ENCODE data around the gene SPATS1.
"Not testable (repeated sequence)": the region's sequence is repeated elsewhere in the genome, so short reads cannot be mapped to it uniquely, and the experiment has no call there.

SPATS1 gene

DNA sequence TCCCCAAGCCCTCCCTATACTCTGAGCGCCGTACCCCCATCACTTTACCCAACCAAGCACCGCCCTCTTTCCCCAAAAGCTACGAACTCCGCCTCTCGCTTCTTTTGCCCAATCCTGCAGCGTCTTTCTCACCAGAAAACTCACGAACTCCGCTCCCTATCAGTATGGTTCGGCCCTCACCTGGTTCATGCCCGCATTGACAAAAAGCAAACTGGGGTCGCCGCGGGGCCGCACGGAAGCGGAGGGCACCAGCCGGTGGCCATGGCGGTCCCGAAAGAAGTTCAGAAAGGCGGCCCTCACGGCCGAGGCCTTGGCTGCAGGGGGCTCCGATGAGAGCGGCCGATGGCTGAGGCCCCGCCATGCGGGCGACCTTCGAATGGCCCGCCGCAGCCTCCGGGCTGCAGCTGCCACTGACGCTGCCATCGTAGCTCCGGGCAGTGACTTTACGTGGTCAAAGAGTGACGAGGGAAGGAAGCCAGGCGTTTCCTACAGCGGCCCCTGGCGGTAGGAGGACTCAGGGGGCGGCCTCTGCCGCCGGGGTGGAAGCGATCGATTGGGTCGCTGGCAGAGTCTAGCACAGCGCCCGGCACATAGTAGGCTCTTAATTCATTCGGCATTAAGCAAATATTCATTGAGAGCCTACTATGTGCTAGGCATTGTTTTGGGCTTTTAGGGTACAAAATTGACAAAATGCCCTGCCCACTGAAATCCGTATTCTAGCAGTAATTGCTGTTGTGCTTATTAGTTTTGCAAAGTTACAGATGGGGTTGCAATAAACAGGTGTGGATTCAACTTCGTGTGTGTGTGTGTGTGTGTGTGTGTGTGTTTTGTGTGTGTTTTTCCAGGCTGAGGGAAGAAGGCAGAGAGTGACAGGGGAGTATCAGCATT, 29.3 kb upstream of the SPATS1 start, which contains the start of gene AARS2:
AARS2 (minus strand) TSS at position 447 of the 888 bp plus-strand sequence; CDS start at position 423, 24 bp downstream.
- H3K36me3 ChIP-seq (ENCODE audit: control insufficient read depth, insufficient read depth, low read length): peaks cover 12% of the 10 kb centered on the region
- H3K4me3 ChIP-seq (replicated peaks; ENCODE audit: low read depth, low read length): peak within 1 kb of the TSS; percentile 94
- TF ChIP-seq, protein P1, sequence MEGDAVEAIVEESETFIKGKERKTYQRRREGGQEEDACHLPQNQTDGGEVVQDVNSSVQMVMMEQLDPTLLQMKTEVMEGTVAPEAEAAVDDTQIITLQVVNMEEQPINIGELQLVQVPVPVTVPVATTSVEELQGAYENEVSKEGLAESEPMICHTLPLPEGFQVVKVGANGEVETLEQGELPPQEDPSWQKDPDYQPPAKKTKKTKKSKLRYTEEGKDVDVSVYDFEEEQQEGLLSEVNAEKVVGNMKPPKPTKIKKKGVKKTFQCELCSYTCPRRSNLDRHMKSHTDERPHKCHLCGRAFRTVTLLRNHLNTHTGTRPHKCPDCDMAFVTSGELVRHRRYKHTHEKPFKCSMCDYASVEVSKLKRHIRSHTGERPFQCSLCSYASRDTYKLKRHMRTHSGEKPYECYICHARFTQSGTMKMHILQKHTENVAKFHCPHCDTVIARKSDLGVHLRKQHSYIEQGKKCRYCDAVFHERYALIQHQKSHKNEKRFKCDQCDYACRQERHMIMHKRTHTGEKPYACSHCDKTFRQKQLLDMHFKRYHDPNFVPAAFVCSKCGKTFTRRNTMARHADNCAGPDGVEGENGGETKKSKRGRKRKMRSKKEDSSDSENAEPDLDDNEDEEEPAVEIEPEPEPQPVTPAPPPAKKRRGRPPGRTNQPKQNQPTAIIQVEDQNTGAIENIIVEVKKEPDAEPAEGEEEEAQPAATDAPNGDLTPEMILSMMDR (IDR thresholded peaks at IDR 0.05; ENCODE audit: insufficient read depth, low read length, poor library complexity, severe bottlenecking): peak; percentile 99
- H3K27me3 ChIP-seq (replicated peaks; ENCODE audit: control insufficient read depth, insufficient read depth, low read length): no peaks in the 10 kb centered on the region
- DNase-seq (ENCODE audit: extremely low read depth, insufficient read length): peak; percentile 89

DNA sequence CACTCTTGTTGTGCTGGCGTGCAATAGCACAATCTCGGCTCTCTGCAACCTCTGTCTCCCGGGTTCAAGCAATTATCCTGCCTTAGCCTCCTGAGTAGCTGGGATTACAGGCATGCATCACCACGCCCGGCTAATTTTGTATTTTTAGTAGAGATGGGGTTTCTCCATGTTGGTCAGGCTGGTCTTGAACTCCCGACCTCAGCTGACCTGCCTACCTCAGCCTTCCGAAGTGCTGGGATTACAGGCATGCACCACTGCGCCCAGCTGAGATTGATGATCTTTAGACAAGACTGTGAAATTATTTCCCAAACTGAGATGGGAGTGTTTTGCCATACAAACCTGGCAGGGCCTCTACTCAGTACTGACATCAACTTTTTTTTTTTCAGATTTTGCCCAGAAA, 27.8 kb upstream of the SPATS1 start:
- DNase-seq (ENCODE audit: extremely low read depth, insufficient read length); H3K36me3 ChIP-seq (ENCODE audit: control insufficient read depth, insufficient read depth, low read length); H3K27me3 ChIP-seq (replicated peaks; ENCODE audit: control insufficient read depth, insufficient read depth, low read length); H3K4me3 ChIP-seq (replicated peaks; ENCODE audit: low read depth, low read length): not testable (repeated sequence)

GRCh38 chr6:44315516-44315915, 26.9 kb upstream of the SPATS1 start:
- peaks cover 2% of the 10 kb centered on the region for H3K36me3 ChIP-seq (ENCODE audit: control insufficient read depth, insufficient read depth, low read length)
- TF ChIP-seq, protein P1 (IDR thresholded peaks at IDR 0.05; ENCODE audit: insufficient read depth, low read length, poor library complexity, severe bottlenecking): no peak
- no peak overlapping the region for H3K4me3 ChIP-seq (replicated peaks; ENCODE audit: low read depth, low read length)
- H3K27me3 ChIP-seq (replicated peaks; ENCODE audit: control insufficient read depth, insufficient read depth, low read length): no peaks in the 10 kb centered on the region; the same call in 1 of the 2 replicates
- DNase-seq (ENCODE audit: extremely low read depth, insufficient read length): no peak

DNA sequence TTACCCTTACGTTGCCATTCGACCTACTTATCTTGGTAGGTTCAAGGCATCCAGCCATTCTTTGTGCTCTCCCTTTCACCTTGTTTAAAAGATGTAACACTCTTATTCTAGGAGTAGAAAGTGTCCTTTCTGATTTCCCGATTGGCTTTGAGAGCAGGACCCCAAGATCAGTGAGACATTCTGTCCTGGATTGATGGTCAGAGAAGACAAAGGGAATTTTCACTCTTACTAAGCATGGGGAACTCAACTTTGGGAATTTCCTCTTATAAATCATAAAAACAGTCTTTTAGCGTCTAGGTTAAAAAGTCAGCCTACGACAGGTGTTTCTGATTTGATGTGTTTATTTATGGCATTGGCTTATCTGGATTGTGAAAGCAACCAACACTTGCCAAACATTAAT, 26.5 kb upstream of the SPATS1 start:
- no peak overlapping the region for H3K4me3 ChIP-seq (replicated peaks; ENCODE audit: low read depth, low read length)
- H3K36me3 ChIP-seq (ENCODE audit: control insufficient read depth, insufficient read depth, low read length): peaks cover 1% of the 10 kb centered on the region
- TF ChIP-seq, protein P1 (IDR thresholded peaks at IDR 0.05; ENCODE audit: insufficient read depth, low read length, poor library complexity, severe bottlenecking): no peak
- no peaks in the 10 kb centered on the region; the same call in 1 of the 2 replicates for H3K27me3 ChIP-seq (replicated peaks; ENCODE audit: control insufficient read depth, insufficient read depth, low read length)
- no peak for DNase-seq (ENCODE audit: extremely low read depth, insufficient read length)

GRCh38 chr6:44316481-44316880, 26.0 kb upstream of the SPATS1 start:
- TF ChIP-seq, protein P1 (IDR thresholded peaks at IDR 0.05; ENCODE audit: insufficient read depth, low read length, poor library complexity, severe bottlenecking): no peak
- no peak for DNase-seq (ENCODE audit: extremely low read depth, insufficient read length)
- H3K4me3 ChIP-seq (replicated peaks; ENCODE audit: low read depth, low read length): no peak overlapping the region
- H3K27me3 ChIP-seq (replicated peaks; ENCODE audit: control insufficient read depth, insufficient read depth, low read length): no peaks in the 10 kb centered on the region; the same call in 1 of the 2 replicates
- H3K36me3 ChIP-seq (ENCODE audit: control insufficient read depth, insufficient read depth, low read length): no peaks in the 10 kb centered on the region; the same call in 1 of the 2 replicates

DNA sequence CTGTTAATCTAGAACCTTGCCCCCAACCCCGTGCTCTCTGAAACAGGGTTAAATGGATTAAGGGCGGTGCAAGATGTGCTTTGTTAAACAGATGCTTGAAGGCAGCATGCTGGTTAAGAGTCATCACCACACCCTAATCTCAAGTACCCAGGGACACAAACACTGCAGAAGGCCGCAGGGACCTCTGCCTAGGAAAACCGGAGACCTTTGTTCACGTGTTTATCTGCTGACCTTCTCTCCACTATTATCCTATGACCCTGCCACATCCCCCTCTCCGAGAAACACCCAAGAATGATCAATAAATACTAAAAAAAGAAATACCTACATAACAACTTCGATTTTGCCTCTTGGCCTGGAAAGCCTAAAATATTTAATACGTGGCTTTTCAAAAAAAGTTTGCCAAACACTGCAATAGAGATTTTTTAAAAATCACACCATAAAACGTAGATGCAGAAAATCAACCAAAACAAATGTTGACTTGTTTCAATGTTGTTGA, 25.3 kb upstream of the SPATS1 start:
- DNase-seq (ENCODE audit: extremely low read depth, insufficient read length); H3K4me3 ChIP-seq (replicated peaks; ENCODE audit: low read depth, low read length); H3K36me3 ChIP-seq (ENCODE audit: control insufficient read depth, insufficient read depth, low read length); H3K27me3 ChIP-seq (replicated peaks; ENCODE audit: control insufficient read depth, insufficient read depth, low read length): not testable (repeated sequence)

All from GM06990 (cell line).